HG02973 (cell line): ENCODE measurements around the gene MED15.
"Not testable (repeated sequence)": the region's sequence is repeated elsewhere in the genome, so short reads cannot be mapped to it uniquely, and the experiment has no call there.

Source experiments
- ATAC-seq: cut with Tn5 transposase; IDR thresholded peaks from one replicate; pipeline ENCODE4 v1.9.1; 2021; ENCODE audit warnings: moderate library complexity; ENCODE audit not compliant: unreplicated experiment

Gene MED15

DNA sequence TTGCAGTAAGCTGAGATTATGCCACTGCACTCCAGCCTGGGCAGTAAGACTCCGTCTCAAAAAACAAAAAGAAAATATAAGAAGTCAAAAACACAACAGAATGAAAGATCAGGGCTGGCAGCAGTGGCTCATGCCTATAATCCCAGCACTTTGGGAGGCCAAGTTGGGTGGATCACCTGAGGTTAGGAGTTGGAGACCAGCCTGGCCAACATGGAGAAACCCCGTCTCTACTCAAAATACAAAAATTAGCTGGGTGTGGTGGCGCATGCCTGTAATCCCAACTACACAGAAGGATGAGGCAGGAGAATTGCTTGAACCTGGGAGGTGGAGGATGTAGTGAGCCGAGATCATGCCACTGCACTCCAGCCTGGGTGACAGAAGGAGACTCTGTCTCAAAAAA is 87.1 kb downstream of the MED15 start:
- ATAC-seq, result not testable (repeated sequence)

DNA sequence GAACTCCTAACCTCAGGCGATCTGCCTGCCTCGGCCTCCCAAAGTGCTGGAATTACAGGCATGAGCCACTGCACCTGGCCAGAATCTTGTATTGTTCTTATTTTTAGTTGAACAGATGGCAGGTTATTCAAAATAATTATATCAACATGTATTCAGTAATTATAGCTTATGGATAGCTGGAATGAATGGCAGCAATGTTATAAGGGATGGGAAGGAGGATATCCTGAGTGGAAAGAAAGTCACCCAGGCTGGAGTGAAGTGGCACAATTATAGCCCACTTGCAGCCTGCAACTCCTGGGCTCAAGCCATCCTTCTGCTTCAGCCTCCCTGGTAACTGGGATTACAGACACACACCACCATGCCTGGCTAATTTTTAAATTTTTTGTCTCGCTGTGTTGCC is 88.1 kb downstream of the MED15 start:
- no peak for ATAC-seq

DNA sequence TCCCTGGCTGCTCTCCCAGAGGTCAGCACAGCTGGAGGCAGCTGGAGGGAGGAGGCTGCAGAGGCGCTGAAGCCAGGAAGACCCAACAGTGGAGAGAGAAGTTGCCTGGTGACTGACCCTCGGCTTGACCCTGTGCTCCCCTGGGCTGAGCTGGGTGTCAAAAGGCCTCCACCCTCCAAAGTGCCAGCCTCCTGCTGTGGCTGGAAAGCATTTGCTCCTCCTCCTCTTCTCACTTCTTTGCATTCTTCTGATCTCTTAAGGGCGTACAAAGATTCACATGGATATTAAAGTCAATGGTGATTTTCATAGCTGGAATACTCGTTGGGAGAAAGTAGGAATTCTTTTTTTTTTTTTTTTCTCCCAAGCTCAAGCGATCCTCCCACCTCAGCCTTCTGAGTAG is 91.7 kb downstream of the MED15 start:
- ATAC-seq, result no peak

DNA sequence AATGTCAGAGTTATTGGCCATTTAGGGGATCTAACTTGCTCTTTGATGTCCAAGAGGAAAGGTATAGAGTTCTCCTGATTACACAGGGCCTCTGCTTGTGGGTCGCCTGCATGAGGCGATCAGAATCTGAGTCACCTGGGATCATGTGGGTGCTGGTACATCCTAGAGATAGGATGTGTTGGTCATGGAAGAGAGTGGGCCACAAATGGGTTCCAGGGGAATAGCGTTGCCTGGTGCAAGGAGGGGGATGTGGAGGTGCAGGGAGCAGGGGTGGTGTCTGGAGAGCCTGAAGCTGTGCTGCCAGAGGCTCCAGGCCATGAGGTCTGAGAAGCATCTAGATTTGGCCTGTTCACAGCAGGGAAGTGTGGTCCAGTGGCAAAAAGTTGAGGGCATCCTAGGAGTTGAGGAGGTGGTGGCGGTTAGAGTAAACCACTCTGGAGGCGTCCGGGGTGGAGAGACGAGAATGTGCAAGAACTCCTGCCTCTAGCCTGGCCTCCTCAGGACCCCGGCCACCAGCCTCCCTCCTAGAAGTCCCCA is 92.8 kb downstream of the MED15 start:
- ATAC-seq, result no peak

DNA sequence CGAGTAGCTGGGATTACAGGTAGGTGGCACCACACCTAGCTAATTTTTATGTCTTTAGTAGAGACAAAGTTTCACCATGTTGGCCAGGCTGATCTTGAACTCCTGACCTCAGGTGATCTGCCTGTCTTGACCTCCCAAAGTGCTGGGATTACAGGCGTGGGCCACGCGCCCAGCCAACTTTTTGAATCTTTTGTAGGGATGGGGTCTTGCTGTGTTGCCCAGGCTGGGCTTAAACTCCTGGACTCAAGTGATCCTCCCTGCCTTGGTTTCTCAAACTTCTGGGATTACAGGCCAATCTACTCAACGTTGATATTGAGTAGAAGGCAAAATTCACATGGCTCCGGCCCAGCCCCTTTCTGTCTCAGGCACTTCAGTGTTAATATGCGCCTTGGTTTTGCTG is 93.9 kb downstream of the MED15 start:
- ATAC-seq, result no peak

DNA sequence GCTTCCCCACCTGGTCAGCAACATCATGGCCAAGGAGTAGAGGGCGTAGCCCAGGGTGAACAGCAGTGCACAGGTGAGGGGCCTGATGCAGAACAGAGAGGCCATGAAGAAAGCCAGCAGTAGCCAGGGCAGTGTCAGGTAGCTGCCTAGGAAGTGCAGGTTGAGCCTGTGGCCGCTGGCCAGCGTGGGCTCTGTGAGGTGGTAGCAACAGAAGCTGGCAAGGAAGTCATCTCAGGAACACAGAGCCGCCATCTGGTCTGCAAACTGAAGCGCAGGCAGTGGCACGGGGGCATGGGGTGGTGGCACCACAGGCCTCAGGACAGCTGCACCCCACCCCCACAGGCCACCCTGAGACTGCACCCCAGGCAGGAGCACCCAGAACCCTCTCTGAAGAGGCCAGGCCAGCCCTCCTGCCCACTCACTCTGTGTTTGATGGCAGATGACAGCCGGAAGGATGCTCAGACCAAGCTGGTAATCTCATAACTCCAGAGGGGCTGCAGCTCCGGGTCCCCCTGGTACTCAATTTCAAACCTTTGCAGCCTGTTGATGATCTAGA is 95.3 kb downstream of the MED15 start:
- ATAC-seq, result no peak

DNA sequence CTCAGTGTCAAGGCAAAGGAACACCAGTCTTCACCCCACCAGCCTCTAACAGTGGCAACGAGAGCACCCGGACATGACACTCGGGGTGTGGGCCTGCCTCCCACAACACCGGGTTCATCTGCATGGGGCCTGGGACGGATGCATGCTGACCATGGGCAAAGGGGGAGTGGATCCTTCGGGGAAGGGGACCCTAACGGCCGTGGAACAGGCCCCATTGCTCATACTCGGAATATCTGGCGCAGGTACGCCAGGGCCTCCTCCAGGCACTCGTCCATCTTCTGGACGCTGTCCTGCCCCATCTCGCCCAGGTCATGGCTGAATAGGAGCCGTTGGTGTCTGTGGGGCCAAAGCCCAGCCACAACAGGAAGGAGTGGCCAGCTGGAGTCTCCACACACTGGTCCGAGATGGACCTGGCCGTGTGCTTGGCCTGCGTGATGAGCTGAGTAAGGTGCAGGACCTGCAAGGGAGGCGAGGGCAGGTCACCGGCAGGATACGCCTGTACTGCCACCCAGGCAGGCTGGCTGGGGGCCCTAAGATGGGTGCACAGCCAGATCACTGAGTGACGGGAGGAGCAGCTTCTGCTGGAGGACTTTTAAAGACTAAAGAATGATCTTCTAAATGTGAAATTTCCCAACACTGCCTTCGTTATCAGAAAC is 96.8 kb downstream of the MED15 start:
- no peak for ATAC-seq

DNA sequence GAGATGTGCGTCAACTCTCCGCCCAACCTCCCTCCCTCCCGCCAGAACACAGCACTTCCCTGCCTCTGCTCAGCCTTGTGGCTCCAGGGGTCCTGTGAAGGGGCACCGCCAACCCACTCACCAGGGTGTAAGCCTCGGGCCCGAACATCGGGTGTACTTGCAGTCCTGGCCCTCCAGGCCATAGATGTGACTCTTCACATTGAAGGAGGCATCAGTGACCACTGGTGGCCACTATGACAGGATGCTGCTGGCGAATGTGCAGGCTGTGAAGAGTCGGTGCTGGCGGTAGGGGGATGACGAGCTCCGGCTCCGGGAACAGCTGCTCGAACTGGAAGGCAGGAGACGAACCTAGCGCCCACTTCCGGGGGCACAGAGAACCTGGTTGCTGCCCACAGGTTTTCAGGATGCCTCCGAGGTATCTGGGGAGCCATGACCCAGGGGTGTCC is 97.4 kb downstream of the MED15 start:
- no peak for ATAC-seq

DNA sequence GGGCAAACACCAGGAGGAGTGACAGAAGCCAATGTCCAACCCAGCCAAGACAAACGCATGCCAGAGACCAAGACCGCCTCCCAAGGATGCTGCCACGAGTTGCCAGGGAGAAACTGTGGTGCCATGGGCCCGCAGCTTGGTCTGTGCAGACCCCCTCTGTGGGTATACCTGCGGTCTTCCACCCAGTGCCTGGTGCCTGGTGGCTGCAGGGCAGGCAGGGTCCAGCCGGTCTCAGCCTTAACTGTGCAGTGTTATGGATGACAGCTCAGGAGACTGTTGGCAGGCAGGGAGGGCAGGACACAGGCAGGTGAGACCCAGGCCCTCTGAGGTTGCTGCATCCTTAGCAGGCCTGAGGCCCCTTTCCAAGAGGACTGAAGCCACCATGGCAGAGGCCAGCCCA is 97.9 kb downstream of the MED15 start:
- no peak for ATAC-seq

DNA sequence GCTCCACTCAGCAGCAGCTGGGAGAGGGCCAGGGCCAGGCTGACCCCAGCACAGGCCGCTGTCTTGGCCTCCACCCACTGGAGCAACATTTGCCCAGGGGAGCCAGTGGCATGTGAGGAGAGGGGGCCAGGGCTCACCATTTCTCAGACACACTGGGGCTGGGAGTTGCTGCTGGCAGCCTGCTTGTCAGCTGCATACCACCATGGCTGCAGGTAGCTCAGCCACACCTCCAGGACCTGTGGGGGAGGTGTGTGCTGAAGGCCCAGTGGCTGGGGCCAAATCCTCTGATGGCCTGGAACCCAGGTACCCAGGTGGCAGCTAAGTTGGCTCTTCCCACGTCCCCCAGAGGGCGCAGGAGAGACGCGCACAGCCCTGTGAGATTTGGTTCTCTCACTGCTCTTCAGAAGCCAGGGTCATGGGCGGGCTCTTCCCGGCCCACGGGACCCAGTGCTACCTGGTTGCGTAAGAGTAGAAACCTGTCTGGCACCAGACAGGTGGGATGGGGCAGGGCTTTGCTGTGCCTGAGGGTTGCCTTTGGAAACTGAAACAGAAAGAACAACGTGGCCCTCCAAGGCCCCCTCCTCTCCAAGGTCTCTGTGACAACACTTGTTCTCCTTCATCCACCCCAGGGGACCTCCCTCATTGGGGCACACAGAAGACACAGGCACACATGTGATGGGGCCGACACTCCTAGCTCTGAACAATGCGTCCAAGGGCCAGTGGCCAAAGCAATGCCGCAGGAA is 98.8 kb downstream of the MED15 start:
- ATAC-seq, result no peak

DNA sequence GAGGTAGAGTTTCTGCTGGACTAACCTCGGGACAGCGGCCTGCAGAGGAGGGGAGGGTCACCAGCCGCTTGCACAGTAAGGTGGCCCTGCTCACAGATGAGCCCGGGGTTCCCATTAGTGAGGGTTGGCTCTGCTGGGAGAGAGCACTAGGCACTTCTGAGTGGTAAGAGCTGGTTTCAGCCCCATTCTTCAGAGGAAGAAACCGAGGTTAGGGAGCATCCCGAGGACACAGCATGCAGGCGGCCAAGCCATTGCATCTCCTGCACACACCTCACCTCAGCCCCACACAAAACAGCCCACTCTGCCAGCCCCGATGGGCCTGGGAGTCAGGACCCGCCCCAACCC is 99.3 kb downstream of the MED15 start:
- ATAC-seq, result no peak

DNA sequence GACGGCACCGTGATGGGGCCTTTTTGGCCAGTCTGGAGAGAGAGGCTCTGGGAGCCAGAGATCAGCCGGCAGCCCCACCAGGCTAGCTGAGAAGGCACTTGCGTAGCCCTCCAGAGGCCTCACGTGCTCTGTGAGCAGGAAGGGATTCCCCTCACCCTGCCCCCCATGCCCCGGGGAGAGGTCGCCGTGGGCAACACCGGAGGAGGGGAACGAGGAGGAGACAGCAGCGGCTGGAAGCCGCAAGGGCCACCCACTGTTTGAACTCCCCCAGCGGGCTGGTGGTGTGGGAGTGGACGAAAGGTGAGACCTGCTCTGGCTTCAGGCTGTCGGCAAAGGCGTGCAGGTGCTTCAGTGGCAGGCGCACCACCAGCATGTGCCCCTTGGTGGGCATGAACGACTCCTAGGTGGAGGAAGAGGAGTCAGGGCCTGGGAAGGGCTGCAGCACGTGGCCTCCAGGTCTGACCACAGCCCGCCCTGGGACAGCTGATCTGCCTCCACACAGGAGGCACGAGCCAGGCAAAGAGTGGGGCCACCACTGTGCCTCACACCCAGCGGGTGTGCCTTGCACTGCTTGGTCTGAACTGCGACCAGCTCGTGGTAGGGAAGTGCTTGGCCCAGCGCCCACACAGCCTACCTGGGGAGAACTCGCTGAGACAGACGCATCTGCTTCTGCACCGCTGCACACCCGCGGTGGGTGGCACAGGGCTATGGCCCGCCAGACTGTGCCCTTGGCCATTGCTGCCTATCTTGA is 99.9 kb downstream of the MED15 start:
- no peak for ATAC-seq

DNA sequence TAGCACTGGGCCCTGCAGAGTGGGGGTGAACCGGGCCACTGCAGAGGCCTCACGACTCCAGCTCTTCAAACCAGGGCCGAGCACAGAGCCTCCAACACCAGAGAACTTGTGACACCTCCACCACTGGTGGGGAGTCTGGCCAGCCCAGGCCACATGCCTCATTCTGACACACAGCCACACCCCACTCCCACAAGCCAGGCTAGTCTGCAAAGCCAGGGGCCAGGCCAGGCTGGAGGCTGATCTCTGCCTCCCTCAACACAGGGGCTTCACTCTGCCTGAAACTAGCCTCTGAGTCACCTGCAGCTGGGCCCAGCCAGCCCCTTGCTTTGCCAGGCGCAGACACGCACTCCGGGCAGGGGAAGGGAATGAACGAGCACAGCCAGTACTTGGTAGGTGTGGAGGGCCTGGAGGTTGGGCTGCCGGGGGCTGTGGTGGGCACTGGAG is 102.9 kb downstream of the MED15 start:
- ATAC-seq, result no peak

DNA sequence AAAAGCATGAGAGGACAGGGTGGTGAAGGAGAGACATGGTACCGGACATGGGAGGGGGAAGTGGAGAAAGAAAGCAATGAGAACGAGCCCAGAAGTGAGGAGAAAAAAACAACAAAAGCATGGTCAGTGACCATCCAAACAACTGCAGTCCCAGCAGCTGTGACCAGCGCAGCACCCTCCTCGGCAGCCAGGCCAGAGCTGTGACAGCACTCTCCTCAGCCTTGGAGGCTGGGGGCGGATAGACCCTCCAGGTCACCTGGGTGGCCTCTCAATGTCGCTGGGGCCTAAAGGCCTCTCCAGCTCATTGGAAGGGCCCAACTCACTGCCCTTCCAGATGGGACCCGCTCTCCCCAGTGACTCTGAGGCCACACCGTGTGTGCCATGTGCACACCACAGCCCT is 103.3 kb downstream of the MED15 start:
- no peak for ATAC-seq

DNA sequence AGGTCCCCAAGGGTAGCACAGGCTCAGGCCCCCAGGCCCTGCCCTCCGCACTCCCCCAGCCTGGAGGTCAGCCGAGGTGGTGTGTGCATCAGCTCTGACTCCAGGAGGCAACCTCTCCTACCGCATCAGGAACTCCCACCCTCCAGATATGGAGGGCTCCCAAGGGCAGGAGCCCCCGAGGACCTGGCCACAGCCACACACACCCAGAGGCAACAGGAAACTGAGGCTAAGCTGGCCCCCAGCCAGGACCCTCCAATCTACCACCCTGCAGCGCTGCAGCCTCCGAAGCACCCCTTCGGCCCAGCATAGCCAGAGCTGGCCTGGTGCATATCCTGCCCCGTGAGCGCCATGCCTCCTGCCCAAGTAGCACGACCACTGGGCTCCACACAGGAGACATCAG is 104.0 kb downstream of the MED15 start:
- no peak for ATAC-seq

DNA sequence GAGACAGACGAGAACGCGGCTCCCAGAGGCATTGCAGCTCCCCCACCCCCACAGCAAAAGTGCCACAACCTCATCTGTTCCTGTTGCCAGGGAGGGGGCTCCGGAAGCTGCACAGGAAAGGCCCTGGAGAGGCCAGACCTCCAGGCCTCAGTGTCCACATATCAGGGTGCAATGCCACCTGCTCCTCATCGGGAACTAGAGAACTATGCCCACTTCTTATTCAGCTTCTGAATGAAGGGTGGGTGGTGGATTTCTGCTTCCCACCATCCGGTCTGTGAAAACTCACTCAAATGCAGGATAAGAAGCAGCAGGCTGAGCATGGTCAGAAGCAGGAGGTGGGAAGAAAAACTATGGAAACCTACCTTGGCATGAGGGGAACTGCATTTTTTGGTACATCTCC is 105.9 kb downstream of the MED15 start:
- ATAC-seq, result no peak

DNA sequence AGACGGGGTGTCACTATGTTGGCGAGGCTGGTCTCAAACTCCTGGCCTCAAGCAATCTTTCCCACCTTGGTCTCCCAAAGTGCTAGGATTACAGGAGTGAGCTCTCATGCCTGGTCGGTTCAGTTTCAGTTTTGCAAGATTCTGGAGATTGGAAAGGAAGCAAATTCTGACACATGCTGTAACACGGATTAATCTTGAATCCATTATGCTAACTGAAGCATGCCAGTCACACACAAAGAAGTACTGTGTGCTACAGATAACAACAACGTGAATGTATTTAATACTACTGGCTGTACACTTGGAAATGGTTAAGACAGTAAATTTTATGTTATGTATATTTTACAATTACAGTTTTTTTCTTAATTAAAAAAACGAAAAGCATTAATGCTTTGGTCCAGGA is 107.6 kb downstream of the MED15 start:
- no peak for ATAC-seq

DNA sequence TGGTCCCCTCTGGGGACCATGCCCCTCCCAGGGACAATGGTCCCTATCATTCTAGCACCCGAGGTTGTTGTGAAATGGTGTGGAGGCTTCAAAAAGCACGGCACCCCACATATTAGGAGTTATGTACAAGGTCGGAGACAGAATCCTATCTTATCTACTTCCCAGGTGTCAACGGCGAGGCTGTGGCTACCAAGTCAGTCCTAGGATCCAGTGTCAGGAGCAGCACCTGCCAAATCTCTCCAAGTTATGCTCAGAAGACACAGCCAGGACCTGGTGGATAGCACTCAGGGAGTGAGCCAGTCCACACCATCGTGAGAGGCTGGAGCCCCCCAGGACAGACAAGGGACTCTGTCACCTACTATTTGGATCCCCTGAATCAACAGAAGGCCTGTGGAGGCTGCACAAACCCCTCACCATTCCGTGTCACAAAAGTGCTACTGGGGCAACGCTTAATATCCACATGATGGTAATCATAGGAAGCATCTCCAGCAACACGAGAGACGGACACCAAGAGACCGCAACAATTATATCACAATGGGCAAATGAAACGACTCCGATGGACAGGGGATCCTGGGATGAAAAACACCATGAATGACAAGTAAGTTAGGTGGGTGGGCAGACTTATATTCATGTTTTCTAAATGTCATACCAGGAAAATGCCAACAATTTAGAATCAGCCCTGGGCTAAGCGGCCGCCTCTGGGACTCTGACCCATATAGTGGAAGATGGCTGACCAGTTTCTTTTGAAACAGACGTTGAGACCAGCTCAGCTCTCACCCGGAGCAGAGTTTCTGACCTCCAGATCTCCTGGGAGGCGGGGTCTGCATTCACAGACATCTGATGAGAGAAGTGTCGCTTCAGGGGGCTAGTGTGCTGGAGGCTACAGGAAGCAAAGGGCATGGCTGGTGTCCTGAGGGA is 108.4 kb downstream of the MED15 start:
- no peak for ATAC-seq

DNA sequence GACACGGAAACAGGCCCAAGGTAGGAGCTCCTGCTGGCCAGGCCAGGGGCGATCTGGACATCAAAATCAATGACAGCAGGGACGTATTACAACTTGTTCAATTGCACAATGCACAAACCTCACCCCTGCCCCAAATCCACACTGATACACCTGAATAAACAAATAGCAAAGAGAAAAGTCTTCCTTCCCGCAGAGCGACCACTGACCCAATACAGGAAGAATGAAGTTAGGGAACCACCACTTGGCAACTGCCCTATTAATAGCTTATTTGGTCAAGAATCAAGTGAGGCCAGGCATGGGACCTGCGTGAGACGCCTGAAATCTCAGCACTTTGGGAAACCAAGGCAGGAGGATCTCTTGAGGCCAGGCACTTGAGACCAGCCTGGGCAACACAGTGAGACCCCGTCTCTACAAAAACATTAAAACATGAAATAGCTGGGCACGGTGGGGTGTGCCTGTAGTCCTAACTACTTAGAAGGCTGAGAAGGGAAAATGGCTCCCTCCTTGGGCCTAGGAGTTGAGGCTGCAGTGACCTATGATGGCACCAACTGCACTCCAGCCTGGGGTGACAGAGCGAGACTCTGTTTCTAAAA is 109.1 kb downstream of the MED15 start:
- no peak for ATAC-seq

DNA sequence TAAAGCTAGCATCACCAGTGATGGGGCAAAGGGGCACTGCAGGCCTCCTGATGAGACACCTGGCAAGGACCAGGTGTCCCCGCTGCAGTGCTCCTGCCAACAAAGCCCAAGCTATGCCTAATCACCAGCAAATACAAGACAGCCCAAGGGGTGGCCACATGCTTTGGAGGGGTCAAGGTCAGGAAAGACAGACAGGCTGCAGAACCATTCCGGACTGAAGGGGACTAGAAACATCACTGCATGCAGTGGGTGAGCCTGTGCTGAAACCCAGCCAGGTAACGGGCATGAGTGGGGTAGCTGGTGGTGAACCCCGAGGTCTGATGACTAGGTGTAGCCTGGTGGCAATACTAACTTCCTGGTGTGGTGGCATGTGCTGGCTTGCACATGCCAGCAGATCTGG is 111.1 kb downstream of the MED15 start:
- ATAC-seq, result no peak
